ENCODE data around the gene LEMD3. TPM values are rescaled to one million over a fixed set of nuclear protein-coding genes. Genes with fewer than 3 reads are reported as not detected.

Gene LEMD3
- 5.8 TPM for polyA plus RNA-seq (2012; ENCODE audit: insufficient read length, low read depth)

- TF ChIP-seq TAF1 (IDR thresholded peaks at IDR 0.05; ENCODE audit: borderline replicate concordance, insufficient read depth, low read length): peak; percentile 95
- no peak for TF ChIP-seq SIN3A (IDR thresholded peaks at IDR 0.05; ENCODE audit: borderline replicate concordance, insufficient read depth, low read length)
- TF ChIP-seq POLR2AphosphoS5 (IDR thresholded peaks at IDR 0.05; ENCODE audit: low read depth, low read length): peak; percentile 94
- 0 out of 4 replicates have a peak, but pooled peaks of 1 of the 2 experiments have one; percentile 23 for TF ChIP-seq REST (IDR thresholded peaks at IDR 0.05; ENCODE audit: insufficient read depth in 1 of 2, low read depth in 2 of 2, low read length in 2 of 2)
- TF ChIP-seq FOXP2 (optimal IDR thresholded peaks at IDR 0.05; ENCODE audit: borderline replicate concordance, extremely low read depth, extremely low read length, insufficient read depth): peak; percentile 51
These were observed at the start of gene LEMD3 for GRCh38 chr12:65169320-65170208. Gene LEMD3, plus strand, starts transcription at chr12:65169583. Its CDS starts 14 bp downstream, at chr12:65169597.

GRCh38 chr12:65121049-65121955, 48.1 kb upstream of the LEMD3 start, which contains the start of gene WIF1:
Gene WIF1, minus strand, starts transcription at chr12:65121305. Its CDS starts 114 bp downstream, at chr12:65121191.
- TF ChIP-seq REST (IDR thresholded peaks at IDR 0.05; ENCODE audit: insufficient read depth in 1 of 2, low read depth in 2 of 2, low read length in 2 of 2) (no peak), SIN3A (IDR thresholded peaks at IDR 0.05; ENCODE audit: borderline replicate concordance, insufficient read depth, low read length) (no peak), TAF1 (IDR thresholded peaks at IDR 0.05; ENCODE audit: borderline replicate concordance, insufficient read depth, low read length) (no peak), FOXP2 (optimal IDR thresholded peaks at IDR 0.05; ENCODE audit: borderline replicate concordance, extremely low read depth, extremely low read length, insufficient read depth) (no peak), POLR2AphosphoS5 (IDR thresholded peaks at IDR 0.05; ENCODE audit: low read depth, low read length) (no peak)

- TF ChIP-seq POLR2AphosphoS5 (IDR thresholded peaks at IDR 0.05; ENCODE audit: low read depth, low read length) (no peak), SIN3A (IDR thresholded peaks at IDR 0.05; ENCODE audit: borderline replicate concordance, insufficient read depth, low read length) (no peak), FOXP2 (optimal IDR thresholded peaks at IDR 0.05; ENCODE audit: borderline replicate concordance, extremely low read depth, extremely low read length, insufficient read depth) (no peak), TAF1 (IDR thresholded peaks at IDR 0.05; ENCODE audit: borderline replicate concordance, insufficient read depth, low read length) (no peak), REST (IDR thresholded peaks at IDR 0.05; ENCODE audit: insufficient read depth in 1 of 2, low read depth in 2 of 2, low read length in 2 of 2) (no peak)
These were observed 47.4 kb upstream of the LEMD3 start for GRCh38 chr12:65121956-65122469.

DNA sequence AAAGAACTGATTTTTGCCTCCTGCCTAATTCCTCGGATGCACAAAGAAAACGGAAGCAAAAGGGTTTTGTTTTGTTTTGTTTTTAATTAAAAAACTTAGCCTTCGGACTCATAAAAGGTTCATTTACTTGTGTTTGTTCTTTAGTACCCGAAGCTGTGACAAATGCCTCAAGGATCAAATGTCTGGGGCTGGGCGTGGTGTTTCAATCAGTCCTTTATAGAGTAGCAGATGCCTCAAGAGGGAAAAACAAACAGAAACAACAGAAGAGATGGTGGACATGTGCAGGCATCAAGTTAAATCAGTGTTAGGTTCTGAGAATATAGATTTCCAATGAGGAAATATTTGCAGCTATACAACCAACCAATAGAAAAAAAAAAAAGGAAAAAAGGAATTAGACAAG, 46.7 kb upstream of the LEMD3 start:
- TF ChIP-seq TAF1 (IDR thresholded peaks at IDR 0.05; ENCODE audit: borderline replicate concordance, insufficient read depth, low read length) (no peak), POLR2AphosphoS5 (IDR thresholded peaks at IDR 0.05; ENCODE audit: low read depth, low read length) (no peak), SIN3A (IDR thresholded peaks at IDR 0.05; ENCODE audit: borderline replicate concordance, insufficient read depth, low read length) (no peak), FOXP2 (optimal IDR thresholded peaks at IDR 0.05; ENCODE audit: borderline replicate concordance, extremely low read depth, extremely low read length, insufficient read depth) (no peak), REST (IDR thresholded peaks at IDR 0.05; ENCODE audit: insufficient read depth in 1 of 2, low read depth in 2 of 2, low read length in 2 of 2) (no peak)
